Endodermal cell (in vitro differentiated cells): ENCODE results near the gene ACKR2. TPM values are rescaled to one million over a fixed set of nuclear protein-coding genes. Genes with fewer than 3 reads are reported as not detected.
A peak's percentile ranks its signal among the peaks of the same experiment; 100 is the strongest.

Source experiments
- DNase-seq: peaks from one replicate; pipeline ENCODE4 v3.0.0-alpha.2; 2017
- H3K27ac ChIP-seq: 2 replicates; pipeline ENCODE4 v1.5.1; 2013; ENCODE audit warnings: mild to moderate bottlenecking, low read depth, low read length, moderate library complexity
- H3K27me3 ChIP-seq: 2 replicates; pipeline ENCODE4 v1.6.1; 2013; ENCODE audit warnings: mild to moderate bottlenecking, low read length, moderate library complexity; ENCODE audit not compliant: insufficient read depth, control insufficient read depth, poor library complexity, severe bottlenecking
- H3K36me3 ChIP-seq: 2 replicates; pipeline ENCODE4 v1.7.0; 2013; ENCODE audit warnings: mild to moderate bottlenecking, low read length, moderate library complexity; ENCODE audit not compliant: control insufficient read depth, insufficient read depth
- H3K4me1 ChIP-seq: one replicate; pipeline ENCODE4 v1.7.0; 2013; ENCODE audit warnings: low read length; ENCODE audit not compliant: control insufficient read depth, insufficient read depth
- H3K4me3 ChIP-seq: 2 replicates; pipeline ENCODE4 v1.5.1; 2013; ENCODE audit warnings: mild to moderate bottlenecking, low read length, moderate library complexity
- H3K9ac ChIP-seq: 2 replicates; pipeline ENCODE4 v1.6.1; 2013; ENCODE audit warnings: mild to moderate bottlenecking, low read length, moderate library complexity; ENCODE audit not compliant: poor library complexity, severe bottlenecking; ENCODE audit errors: extremely low read depth
- H3K9me3 ChIP-seq: 2 replicates; pipeline ENCODE4 v1.6.1; 2013; ENCODE audit warnings: mild to moderate bottlenecking, low read length, moderate library complexity; ENCODE audit not compliant: control insufficient read depth
- H3K27ac Mint-ChIP-seq: 2 replicates; pipeline ENCODE4 v1.8.0; 2020; ENCODE audit warnings: mixed read lengths
- H3K27me3 Mint-ChIP-seq: 2 replicates; pipeline ENCODE4 v1.8.0; 2021; ENCODE audit warnings: mild to moderate bottlenecking, mixed read lengths; ENCODE audit not compliant: insufficient read depth
- H3K36me3 Mint-ChIP-seq: 2 replicates; pipeline ENCODE4 v1.8.0; 2020; ENCODE audit warnings: low read depth, mixed read lengths
- H3K4me1 Mint-ChIP-seq: 2 replicates; pipeline ENCODE4 v1.8.0; 2020; ENCODE audit warnings: mixed read lengths
- H3K4me3 Mint-ChIP-seq: 2 replicates; pipeline ENCODE4 v1.8.0; 2020; ENCODE audit warnings: mild to moderate bottlenecking, moderate library complexity, mixed read lengths
- H3K9me3 Mint-ChIP-seq: 2 replicates; pipeline ENCODE4 v1.8.0; 2020; ENCODE audit warnings: mild to moderate bottlenecking, mixed read lengths
- WGBS, 2 experiments: methylation state at CpG; one replicate each; pipeline versions ENCODE4 v1.1.5 to v1.1.7; 2013; ENCODE audit warnings: missing lambda C conversion rate in 2 of 2, mixed read lengths in 1 of 2; ENCODE audit not compliant: insufficient coverage in 1 of 2, insufficient read length in 1 of 2; 5-methylcytosine and 5-hydroxymethylcytosine counted together
- total RNA-seq, 2 donors: library from RNA; stranded (reverse); fragmentation: NEBNext Ultra II Directional in 1 of 2; extraction: Animal tissue kit (Norgen Biotek cat#: 25700) in 1 of 2; gene quantifications; 2 replicates in 1 of 2; 3 replicates in 1 of 2; pipeline ENCODE4 v1.2.1, GENCODE V29; 2021
- TF ChIP-seq, protein P1 (sequence below): fragments of 200-600 bp; sonication (generic); conservative IDR thresholded peaks from 2 replicates; pipeline ENCODE4 v1.5.0; 2021; ENCODE audit warnings: antibody characterized with exemption, mild to moderate bottlenecking

The ACKR2 gene
- total RNA-seq, 2 donors from 2014 or later: 1.1 TPM

- H3K9ac ChIP-seq: no peak overlapping the region
- H3K4me1 ChIP-seq: peaks cover 5% of the 10 kb centered on the region
- 100% methylated on average over 2 of the region's 2 CpGs for whole genome bisulfite sequencing, 2 experiments
- H3K27me3 Mint-ChIP-seq: no peaks in the 10 kb centered on the region
- H3K27ac ChIP-seq: no peak overlapping the region
- peaks cover 29% of the 10 kb centered on the region for H3K4me1 Mint-ChIP-seq
- peaks cover 51% of the 10 kb centered on the region for H3K36me3 ChIP-seq
- peaks cover 31% of the 10 kb centered on the region for H3K36me3 Mint-ChIP-seq
- H3K4me3 ChIP-seq: peak overlapping the region; percentile 100
- no peak overlapping the region for H3K27ac Mint-ChIP-seq
- H3K9me3 ChIP-seq: peaks cover 7% of the 10 kb centered on the region
- TF ChIP-seq, protein P1, sequence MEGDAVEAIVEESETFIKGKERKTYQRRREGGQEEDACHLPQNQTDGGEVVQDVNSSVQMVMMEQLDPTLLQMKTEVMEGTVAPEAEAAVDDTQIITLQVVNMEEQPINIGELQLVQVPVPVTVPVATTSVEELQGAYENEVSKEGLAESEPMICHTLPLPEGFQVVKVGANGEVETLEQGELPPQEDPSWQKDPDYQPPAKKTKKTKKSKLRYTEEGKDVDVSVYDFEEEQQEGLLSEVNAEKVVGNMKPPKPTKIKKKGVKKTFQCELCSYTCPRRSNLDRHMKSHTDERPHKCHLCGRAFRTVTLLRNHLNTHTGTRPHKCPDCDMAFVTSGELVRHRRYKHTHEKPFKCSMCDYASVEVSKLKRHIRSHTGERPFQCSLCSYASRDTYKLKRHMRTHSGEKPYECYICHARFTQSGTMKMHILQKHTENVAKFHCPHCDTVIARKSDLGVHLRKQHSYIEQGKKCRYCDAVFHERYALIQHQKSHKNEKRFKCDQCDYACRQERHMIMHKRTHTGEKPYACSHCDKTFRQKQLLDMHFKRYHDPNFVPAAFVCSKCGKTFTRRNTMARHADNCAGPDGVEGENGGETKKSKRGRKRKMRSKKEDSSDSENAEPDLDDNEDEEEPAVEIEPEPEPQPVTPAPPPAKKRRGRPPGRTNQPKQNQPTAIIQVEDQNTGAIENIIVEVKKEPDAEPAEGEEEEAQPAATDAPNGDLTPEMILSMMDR: no peak
- H3K9me3 Mint-ChIP-seq: peaks cover 3% of the 10 kb centered on the region
- H3K27me3 ChIP-seq: no peaks in the 10 kb centered on the region
- no peak overlapping the region for H3K4me3 Mint-ChIP-seq
- no peak for DNase-seq
These were observed 9.0 kb upstream of the ACKR2 start for GRCh38 chr3:42800251-42800650.

DNA sequence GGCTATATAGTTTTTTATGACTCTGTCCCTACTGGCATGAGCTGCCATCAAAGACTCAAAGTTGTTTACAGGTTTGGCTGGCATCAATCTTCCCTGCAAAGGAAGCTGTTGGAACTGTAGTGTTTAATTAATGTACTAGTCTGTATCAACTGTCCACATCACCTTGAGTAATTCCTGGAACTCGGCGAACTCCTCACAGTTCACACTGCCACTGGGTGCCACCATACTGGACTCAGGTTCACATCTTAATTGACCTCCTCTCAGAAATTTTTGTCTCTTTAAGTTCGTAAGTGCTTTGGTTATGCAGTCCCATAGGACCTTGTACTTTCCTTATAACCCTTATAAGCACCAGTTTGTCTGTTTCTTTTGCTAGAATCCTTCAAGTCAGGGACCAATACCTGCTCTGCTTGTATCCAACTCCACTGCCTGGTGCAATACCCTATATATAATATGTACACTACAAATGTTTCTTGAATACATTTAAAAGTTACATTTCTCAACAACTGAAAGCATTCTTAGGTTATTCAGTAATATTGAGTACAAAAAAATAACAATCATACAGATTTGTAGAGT, 8.1 kb upstream of the ACKR2 start:
- Mint-ChIP-seq H3K27ac (no peak overlapping the region), H3K9me3 (peaks cover 3% of the 10 kb centered on the region), H3K4me3 (no peak overlapping the region), H3K4me1 (peaks cover 31% of the 10 kb centered on the region), H3K27me3 (no peaks in the 10 kb centered on the region), H3K36me3 (peaks cover 23% of the 10 kb centered on the region)
- H3K9ac ChIP-seq: no peak overlapping the region
- no peaks in the 10 kb centered on the region for H3K27me3 ChIP-seq
- TF ChIP-seq, protein P1: no peak
- H3K9me3 ChIP-seq: peaks cover 7% of the 10 kb centered on the region
- no peak for DNase-seq
- H3K36me3 ChIP-seq: peaks cover 42% of the 10 kb centered on the region
- WGBS, 2 experiments: 90 to 95% methylated on average over 3 of the region's 3 CpGs
- H3K4me1 ChIP-seq: peaks cover 5% of the 10 kb centered on the region
- no peak overlapping the region for H3K27ac ChIP-seq
- H3K4me3 ChIP-seq: peak overlapping the region; percentile 100

- peaks cover 30% of the 10 kb centered on the region for H3K4me1 Mint-ChIP-seq
- Histone ChIP-seq H3K9ac (no peak overlapping the region), H3K4me1 (peaks cover 8% of the 10 kb centered on the region), H3K9me3 (peaks cover 11% of the 10 kb centered on the region), H3K4me3 (peak overlapping the region; percentile 100), H3K36me3 (peaks cover 38% of the 10 kb centered on the region), H3K27ac (no peak overlapping the region), H3K27me3 (no peaks in the 10 kb centered on the region)
- no peaks in the 10 kb centered on the region for H3K27me3 Mint-ChIP-seq
- DNase-seq: no peak
- peak overlapping the region; percentile 100 for H3K4me3 Mint-ChIP-seq
- H3K9me3 Mint-ChIP-seq: peaks cover 6% of the 10 kb centered on the region
- no peak overlapping the region for H3K27ac Mint-ChIP-seq
- TF ChIP-seq, protein P1: no peak
- H3K36me3 Mint-ChIP-seq: peaks cover 20% of the 10 kb centered on the region
- 89 to 94% methylated on average over 3 to 4 of the region's 4 CpGs for WGBS, 2 experiments
These were observed 7.5 kb upstream of the ACKR2 start for GRCh38 chr3:42801784-42802183.
